GM12874 (cell line): ENCODE data around the gene SNORC.

Experiments used
- CTCF ChIP-seq: IDR thresholded peaks from 2 replicates; pipeline ENCODE4 v1.5.1; 2011; ENCODE audit warnings: low read depth, mild to moderate bottlenecking, control low read depth, low read length, moderate library complexity; ENCODE audit not compliant: insufficient read depth

Gene SNORC

GRCh38 chr2:232893834-232894233 is 23.8 kb downstream of the SNORC start:
- no peak for TF ChIP-seq CTCF

- no peak for TF ChIP-seq CTCF
Observed at GRCh38 chr2:232894251-232894650, 24.2 kb downstream of the SNORC start.

- TF ChIP-seq CTCF: no peak
Observed at GRCh38 chr2:232894746-232895145, 24.7 kb downstream of the SNORC start.

DNA sequence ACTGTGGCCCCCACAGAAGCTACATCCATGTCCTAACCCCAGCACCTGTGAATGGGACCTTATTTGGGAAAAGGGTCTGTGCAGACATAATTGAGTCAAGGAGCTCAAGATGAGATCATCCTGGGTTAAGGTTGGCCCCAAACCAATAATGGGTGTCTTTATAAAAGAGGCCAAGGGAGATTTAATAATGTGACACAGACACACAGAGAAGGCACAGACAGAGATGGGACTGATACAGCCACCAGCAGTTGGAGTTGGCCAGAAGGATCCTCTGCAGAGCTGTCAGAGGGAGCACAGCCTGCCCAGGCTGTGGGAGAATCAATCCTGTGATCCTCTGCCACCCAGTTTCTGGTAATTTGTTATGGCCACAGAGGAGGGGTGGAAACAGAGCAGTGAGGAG is 26.0 kb downstream of the SNORC start:
- TF ChIP-seq CTCF: no peak

- no peak for TF ChIP-seq CTCF
Observed at GRCh38 chr2:232896720-232897597, 26.9 kb downstream of the SNORC start.

GRCh38 chr2:232897598-232898408 is 27.7 kb downstream of the SNORC start:
- TF ChIP-seq CTCF: no peak
